ENCODE results near the gene MIR17HG. TPM values are rescaled to one million over a fixed set of nuclear protein-coding genes. Genes with fewer than 3 reads are reported as not detected.

Gene MIR17HG
- total and polyA plus RNA-seq, 9 donors = 0.82 to 7.9 (median 5.1) TPM

DNA sequence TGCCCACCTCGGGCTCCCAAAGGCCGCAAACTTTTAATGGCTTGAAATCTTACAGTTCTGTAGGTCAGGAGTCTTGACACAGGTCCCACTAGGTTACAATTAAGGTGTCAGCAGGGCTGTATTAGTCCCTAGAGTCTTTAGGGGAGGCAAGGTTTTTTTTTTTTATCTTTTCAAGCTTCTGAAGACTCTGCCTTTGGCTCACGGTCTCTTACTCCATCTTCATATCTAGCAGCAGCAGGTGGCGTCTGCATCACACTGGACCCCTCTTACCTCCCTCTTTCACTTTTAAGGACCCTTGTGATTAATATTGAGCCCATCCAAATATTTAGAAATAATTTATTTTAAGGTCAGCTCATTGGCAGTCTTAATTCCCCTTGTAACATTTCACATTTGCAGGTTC lies 11.6 kb downstream of the MIR17HG start:
- no peak overlapping the region for H3K27ac ChIP-seq
- no peaks in the 10 kb centered on the region for H3K27me3 ChIP-seq
- intact Hi-C loops (cut with DNase I) = no loop called here
- H3K9me3 ChIP-seq = no peaks in the 10 kb centered on the region
- no peak overlapping the region for H3K4me3 ChIP-seq
- H3K36me3 ChIP-seq = no peaks in the 10 kb centered on the region
- WGBS, 3 donors = 65 to 71% (median 67%) methylated on average over 4 of the region's 4 CpGs
- no peak for DNase-seq
- TF ChIP-seq, protein P1, sequence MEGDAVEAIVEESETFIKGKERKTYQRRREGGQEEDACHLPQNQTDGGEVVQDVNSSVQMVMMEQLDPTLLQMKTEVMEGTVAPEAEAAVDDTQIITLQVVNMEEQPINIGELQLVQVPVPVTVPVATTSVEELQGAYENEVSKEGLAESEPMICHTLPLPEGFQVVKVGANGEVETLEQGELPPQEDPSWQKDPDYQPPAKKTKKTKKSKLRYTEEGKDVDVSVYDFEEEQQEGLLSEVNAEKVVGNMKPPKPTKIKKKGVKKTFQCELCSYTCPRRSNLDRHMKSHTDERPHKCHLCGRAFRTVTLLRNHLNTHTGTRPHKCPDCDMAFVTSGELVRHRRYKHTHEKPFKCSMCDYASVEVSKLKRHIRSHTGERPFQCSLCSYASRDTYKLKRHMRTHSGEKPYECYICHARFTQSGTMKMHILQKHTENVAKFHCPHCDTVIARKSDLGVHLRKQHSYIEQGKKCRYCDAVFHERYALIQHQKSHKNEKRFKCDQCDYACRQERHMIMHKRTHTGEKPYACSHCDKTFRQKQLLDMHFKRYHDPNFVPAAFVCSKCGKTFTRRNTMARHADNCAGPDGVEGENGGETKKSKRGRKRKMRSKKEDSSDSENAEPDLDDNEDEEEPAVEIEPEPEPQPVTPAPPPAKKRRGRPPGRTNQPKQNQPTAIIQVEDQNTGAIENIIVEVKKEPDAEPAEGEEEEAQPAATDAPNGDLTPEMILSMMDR (IDR thresholded peaks at IDR 0.05) = no peak
- TF ChIP-seq POLR2A (IDR thresholded peaks at IDR 0.05) = no peak
- TF ChIP-seq EP300 (IDR thresholded peaks at IDR 0.05) = no peak
- no peaks in the 10 kb centered on the region for H3K4me1 ChIP-seq (ENCODE audit: insufficient read depth)

DNA sequence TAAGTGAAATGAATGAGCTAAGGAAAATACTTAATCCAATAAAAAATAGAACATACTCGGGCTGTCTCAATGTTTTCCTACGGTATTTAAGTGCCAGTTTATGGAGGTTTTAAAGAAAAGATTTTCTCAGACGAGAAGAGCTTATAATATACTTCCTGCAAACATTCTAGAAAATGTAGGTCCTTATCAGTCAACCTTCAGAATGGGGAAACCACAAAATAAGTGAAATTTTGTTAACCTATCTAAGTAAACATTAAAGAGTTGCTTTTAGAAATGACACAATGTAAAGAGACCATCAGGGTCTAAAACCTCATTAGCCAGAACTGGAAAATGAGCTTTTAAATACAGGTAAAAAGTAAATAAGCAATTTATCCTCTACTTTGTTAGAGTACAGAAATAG lies 12.1 kb downstream of the MIR17HG start:
- DNase-seq = no peak
- 45 to 51% (median 50%) methylated on average over 3 of the region's 3 CpGs for WGBS, 3 donors
- H3K4me3 ChIP-seq = no peak overlapping the region
- H3K27ac ChIP-seq = no peak overlapping the region
- intact Hi-C loops (cut with DNase I) = no loop called here
- TF ChIP-seq, protein P1 (IDR thresholded peaks at IDR 0.05) = no peak
- TF ChIP-seq EP300 (IDR thresholded peaks at IDR 0.05) (no peak), POLR2A (IDR thresholded peaks at IDR 0.05) (no peak)
- H3K36me3 ChIP-seq = no peaks in the 10 kb centered on the region
- no peaks in the 10 kb centered on the region for H3K9me3 ChIP-seq
- no peaks in the 10 kb centered on the region for H3K4me1 ChIP-seq (ENCODE audit: insufficient read depth)
- no peaks in the 10 kb centered on the region for H3K27me3 ChIP-seq

DNA sequence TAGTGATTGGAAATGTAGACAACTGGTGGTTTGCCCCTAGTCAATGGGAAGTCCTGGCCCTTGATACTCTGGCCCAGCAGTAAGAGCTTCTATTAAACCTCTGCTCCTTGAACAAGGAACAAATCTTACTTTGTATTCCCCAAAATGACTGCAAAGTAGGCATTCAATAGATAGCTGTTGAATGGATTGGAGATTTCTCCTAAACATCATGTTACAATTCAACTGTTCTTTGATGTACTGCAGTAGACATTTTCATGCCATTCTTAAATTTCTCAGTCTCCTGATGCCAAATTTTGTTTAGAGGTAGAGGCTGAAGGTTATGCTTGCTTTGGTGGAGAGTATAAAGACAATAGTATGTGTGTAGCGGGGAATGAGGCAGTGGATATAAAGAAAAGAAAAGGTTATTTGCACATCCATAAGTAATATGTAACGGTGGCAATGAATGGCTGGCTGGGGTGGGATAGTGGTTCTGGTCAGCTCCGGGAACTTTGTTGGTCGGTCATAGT lies 12.8 kb downstream of the MIR17HG start:
- H3K4me1 ChIP-seq (ENCODE audit: insufficient read depth) = no peaks in the 10 kb centered on the region
- TF ChIP-seq EP300 (IDR thresholded peaks at IDR 0.05) (no peak), POLR2A (IDR thresholded peaks at IDR 0.05) (no peak)
- TF ChIP-seq, protein P1 (IDR thresholded peaks at IDR 0.05) = no peak
- no peaks in the 10 kb centered on the region for H3K27me3 ChIP-seq
- intact Hi-C loops (cut with DNase I) = no loop called here
- DNase-seq = no peak
- no peak overlapping the region for H3K4me3 ChIP-seq
- no peak overlapping the region for H3K27ac ChIP-seq
- H3K36me3 ChIP-seq = no peaks in the 10 kb centered on the region
- 81 to 83% (median 82%) methylated on average over 4 of the region's 4 CpGs for WGBS, 3 donors
- no peaks in the 10 kb centered on the region for H3K9me3 ChIP-seq

DNA sequence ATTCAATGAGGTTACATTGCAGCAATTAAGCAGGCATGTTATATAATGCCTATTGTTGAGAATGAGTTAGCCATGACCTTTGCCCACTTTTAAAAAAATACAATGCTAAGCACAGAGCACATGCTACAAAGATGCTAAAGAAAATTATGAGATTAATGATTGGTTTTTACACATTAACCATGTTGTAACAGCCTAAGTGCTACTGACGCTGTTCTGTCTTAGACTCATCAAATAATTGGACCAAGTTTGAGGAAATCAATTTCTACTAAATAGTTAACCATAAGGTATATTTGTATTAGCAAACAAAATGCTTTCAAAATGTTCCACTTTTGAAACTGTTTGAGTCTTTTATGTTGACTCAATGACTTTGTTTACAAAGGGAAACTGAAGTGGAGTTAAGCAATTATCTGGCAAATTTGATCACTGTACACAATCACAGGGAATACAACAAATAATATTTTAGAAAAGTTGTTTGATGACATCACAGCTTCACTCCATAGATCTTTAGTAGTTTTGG lies 14.3 kb downstream of the MIR17HG start:
- TF ChIP-seq, protein P1 (IDR thresholded peaks at IDR 0.05) = no peak
- no peak for TF ChIP-seq EP300 (IDR thresholded peaks at IDR 0.05)
- no peak for TF ChIP-seq POLR2A (IDR thresholded peaks at IDR 0.05)
- no peak for DNase-seq
- Histone ChIP-seq H3K27ac (no peak overlapping the region), H3K4me1 (ENCODE audit: insufficient read depth) (no peaks in the 10 kb centered on the region), H3K4me3 (no peak overlapping the region), H3K36me3 (no peaks in the 10 kb centered on the region), H3K27me3 (no peaks in the 10 kb centered on the region), H3K9me3 (no peaks in the 10 kb centered on the region)
- WGBS, 3 donors = 90 to 95% (median 92%) methylated on average over 1 of the region's 1 CpG
- intact Hi-C loops (cut with DNase I) = no loop called here
